T-helper 2 cell treated with Interferon-gamma antibody and Interleukin-4, amounts not matched to agents 100 ng/mL and 5 ng/mL, for 36 hours (primary cell): ENCODE measurements around the gene WDR37. TPM values are rescaled to one million over a fixed set of nuclear protein-coding genes. Genes with fewer than 3 reads are reported as not detected.

Source experiments
- intact Hi-C: fragments of 100-400 bp; cut with micrococcal nuclease; formaldehyde crosslinking; loops from one replicate; pipeline ENCODE4 v1.15.1; 2023
- total RNA-seq: library from RNA; stranded (reverse); gene quantifications from 2 replicates; pipeline ENCODE4 v1.2.3, GENCODE V29; 2022

Gene WDR37
- total RNA-seq, 1 donor from 2014 or later, result 26.5 TPM

DNA sequence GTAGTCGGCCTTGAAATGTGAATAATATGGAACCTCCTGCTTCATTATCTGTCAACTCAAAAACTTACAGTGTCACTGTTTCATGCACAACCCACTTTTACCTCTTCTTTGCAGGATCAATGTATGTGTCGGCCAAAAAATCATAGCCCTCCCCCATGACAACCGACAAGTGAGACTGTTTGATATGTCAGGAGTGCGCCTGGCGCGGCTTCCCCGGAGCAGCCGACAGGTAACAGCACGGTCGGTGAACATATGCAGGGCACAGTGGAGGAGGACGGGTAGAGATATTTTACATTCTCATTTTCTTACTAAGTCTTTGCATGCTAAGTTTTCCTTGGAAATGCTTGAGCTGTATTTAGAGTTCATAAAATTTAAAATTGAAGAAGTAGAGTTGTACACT, 68.6 kb downstream of the WDR37 start:
- intact Hi-C loops, result no loop called here

DNA sequence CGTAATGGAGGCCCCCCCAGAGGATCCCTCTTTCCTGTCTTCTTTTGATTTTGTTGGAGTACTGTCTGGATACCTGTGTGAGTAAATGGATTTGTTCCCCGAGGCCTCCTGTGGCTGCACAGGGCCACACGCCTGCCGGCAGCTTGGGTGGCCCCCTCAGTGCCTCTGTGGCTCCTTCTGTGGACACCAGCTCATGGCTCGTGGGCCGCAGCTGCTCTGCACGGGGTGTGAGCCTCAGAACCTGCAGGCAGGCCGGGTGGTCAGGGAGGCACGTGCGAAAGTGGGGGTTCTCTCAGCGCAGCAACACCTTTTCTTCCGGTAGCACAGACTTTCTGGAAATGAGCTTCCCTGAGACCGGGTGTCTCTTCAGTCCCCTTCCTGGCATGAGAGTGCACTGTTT, 70.3 kb downstream of the WDR37 start:
- intact Hi-C loops, result no loop called here

GRCh38 chr10:1127629-1128028, 71.4 kb downstream of the WDR37 start:
- intact Hi-C loops, result no loop called here

DNA sequence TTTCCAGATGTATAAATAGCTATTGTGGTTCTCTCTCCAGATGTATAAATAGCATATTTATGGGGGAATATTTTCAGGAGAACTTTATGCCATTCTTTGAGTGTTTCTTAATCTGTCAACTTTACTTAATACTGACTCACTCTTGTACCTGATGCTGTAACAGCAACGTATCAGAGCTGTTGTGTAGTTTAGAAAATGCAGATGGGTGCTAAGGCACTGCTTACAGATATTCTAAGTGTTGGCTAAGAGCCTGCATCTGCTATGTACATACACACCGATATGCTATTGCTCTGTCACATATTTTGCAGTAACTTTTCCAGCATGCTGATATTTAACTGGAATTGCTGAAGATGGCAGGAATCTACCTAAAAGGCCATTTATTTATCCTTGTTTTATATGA, 71.9 kb downstream of the WDR37 start:
- intact Hi-C loops, result no loop called here

DNA sequence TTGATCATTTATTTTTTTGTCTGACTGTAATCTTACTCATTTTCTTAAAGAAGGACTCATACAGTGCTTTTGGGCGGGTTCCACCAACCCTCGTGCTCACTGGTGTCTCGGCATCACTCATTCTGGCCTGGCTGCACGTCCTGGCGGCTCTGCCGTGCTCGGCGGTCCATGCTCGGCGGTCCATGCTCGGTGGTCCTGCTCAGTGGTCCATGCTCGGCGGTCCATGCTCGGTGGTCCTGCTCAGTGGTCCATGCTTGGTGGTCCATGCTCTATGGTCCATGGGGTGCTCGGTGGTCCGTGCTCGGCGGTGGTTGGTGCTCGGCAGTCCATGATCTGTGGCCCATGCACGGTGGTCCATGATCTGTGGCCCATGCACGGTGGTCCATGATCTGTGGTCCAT, 72.5 kb downstream of the WDR37 start:
- intact Hi-C loops, result no loop called here

DNA sequence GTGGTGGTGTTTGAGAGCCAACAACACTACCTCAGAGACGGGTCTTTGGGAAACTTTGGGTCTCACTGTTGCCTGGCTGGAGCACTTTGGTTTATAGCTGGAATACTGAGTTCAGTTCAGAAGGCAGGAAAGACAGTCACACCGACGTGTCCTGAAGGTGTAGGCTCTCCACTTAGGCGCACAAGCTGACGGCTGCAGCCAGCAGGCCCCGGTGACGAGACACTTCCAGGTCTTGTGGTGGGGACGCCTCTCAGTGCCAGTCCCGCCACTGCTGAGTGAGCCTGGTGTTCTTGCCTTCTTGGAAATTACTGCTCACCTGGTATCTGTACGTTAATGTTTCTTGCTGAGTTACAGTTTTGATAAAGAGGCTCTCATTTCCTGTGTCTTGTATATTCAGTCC, 74.0 kb downstream of the WDR37 start:
- intact Hi-C loops, result no loop called here

- intact Hi-C loops, result no loop called here
Measured at GRCh38 chr10:1130995-1131790, 75.0 kb downstream of the WDR37 start.

DNA sequence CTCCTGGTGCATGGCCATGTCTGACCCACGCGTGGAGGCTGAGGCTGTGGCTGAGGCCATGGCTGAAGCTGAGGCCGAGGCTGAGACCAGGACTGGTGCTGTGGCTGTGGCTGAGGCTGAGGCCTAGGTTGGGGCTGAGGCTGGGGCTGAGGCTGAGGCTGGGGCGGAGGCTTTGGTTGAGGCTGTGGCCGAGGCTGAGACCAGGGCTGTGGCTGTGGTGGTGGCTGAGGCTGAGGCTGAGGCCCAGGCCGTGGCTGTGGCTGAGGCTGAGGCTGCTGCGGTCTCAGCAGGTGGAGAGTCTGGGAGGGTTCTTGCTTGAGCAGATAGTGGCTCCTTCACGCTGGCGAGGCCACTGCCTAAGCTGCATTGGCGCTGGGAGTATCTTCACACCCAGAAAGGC, 76.4 kb downstream of the WDR37 start:
- intact Hi-C loops, result no loop called here

DNA sequence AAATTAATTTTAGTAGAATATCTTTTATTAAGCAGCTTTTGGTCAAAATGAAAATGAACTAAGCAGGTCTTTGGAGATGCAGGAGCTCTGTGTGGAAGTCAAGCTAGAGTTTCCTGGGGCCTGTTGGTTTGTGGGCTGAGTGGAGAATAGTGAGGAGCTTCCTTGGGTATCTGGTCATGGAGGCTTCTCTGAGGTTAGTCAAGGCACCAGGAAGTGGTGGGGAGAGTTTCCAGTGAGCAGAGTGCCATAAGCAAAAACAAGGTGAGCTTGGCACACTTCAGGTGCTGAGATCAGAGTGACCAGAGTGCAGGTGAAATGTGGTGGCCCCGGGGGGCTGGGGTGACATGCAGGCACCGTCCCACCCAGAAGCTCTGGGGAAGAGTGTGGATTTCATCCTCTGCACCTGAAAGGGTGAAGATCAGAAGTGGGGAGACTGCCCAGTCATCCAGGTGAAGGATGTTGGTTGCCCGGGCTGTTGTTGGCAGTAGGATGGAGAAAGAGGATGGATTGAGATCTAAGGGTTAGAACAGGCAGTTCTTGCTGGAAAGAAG, 77.4 kb downstream of the WDR37 start:
- intact Hi-C loops, result no loop called here

- intact Hi-C loops, result no loop called here
Measured at GRCh38 chr10:1134156-1134555, 78.0 kb downstream of the WDR37 start.

- intact Hi-C loops, result no loop called here
Measured at GRCh38 chr10:1136268-1136667, 80.1 kb downstream of the WDR37 start.

- intact Hi-C loops, result no loop called here
Measured at GRCh38 chr10:1137499-1138163, 81.4 kb downstream of the WDR37 start.

- intact Hi-C loops, result no loop called here
Measured at GRCh38 chr10:1138529-1138928, 82.3 kb downstream of the WDR37 start.

DNA sequence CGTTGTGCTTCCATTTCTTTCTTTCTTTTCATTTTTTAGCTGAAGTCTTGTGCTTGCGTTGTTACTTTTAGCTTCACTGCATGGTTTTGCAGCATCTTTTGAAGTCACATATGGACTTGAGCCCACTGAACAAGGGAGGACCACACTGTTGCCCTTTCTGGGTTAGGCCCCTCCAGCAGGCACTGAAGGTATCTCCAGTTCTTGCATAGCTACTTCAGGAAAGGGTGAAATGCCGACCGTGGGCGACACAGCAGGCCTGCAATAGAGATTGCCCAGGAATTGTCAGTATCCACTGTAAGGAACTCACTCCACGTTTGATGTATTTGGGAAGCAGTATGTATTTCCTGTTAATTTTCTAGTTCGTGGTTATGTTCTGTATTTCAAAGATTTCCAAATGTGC, 85.1 kb downstream of the WDR37 start:
- intact Hi-C loops, result no loop called here

DNA sequence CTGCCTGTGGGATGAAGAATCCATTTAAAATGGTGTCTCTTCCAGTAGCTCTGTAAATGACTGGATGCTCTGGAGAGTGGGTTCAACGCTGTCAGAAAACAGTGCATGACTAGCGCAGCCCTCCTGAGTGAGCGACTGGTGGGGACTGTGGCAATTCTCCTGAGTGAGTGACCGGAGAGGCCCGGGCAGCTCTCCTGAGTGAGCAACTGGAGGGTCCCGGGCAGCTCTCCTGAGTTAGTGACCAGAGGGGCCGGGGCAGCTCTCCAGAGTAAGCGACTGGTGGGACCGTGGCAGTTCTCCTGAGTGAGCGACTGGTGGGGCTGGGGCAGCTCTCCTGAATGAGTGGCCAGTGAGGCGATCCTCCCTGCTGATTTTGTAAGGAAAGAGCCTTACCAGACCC, 85.5 kb downstream of the WDR37 start:
- intact Hi-C loops, result no loop called here

DNA sequence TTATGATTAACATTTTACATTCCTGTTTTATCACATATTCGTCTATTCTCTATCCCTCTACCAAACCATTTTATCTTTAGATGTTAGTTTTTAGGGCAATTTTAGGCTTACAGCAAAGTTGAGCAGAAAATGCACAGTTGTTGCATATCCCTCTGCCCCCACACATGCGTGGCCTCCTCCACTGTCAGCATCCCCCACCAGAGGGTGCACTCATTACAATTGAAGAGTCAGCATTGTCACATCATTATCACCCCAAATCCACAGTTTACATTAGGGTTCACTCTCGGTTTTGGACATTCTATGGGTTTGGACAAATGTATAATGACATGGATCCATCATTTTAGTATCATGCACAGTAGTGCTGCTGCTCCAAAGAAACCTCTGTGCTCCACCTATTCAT, 86.4 kb downstream of the WDR37 start:
- intact Hi-C loops, result no loop called here

DNA sequence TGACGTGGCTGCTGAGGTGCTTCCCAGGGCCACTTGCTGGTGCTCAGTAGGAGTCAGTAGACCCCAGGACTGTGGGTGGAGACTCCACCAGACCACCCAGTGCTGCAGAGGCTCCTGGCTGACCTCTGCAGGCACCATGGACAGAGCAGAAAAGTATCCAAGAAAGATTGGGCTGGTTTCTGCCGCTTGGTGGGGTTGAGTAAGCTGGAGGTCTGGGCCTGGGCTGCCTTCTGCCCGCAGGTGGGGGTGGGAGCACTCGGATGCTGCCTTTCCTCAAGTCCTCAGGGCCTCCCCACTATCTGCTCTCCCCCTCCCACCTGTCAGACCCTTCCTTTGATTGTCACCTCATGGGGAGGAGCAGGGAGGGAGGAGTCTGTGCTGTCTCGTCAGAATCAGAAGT, 91.6 kb downstream of the WDR37 start:
- intact Hi-C loops, result no loop called here

DNA sequence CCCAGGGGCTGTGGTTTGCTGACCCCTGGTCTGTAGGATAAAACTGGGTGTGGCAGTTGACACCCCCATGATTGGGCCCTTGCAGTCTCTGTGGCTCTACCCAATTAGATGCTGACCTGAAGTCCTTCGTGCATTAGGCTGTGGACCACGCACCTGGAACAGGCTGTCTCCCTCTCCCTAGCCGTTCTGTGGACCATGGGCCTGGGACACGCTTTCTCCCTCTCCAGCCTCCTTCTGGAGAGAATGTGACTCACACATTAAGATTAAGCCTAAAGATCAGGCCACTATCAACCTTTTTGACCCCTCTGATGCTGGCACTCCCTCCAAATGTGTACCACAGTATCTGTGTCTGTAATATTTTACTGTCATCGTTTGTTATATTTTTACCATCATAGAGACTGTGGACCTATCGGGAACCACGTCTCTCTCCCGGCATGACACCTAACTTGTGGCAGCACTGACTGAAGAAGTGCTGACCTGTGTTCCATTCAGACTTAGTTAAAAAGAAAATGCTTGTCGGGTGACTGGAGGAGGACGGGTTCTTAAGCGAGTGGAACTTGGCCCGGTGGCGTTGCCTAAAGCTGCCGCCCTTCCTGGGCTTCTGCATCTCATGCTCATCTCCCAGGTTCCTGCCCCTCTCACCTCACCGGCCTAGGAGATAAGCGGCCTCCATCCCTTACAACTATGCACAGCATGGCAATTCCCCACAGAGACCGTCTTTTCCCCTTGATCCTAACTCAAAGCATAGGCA, 92.8 kb downstream of the WDR37 start:
- intact Hi-C loops, result no loop called here

GRCh38 chr10:1149793-1150637, 93.8 kb downstream of the WDR37 start:
- intact Hi-C loops, result no loop called here

- intact Hi-C loops, result no loop called here
Measured at GRCh38 chr10:1150638-1150955, 94.4 kb downstream of the WDR37 start.
